ENCODE data around the gene ITPR3. TPM values are rescaled to one million over a fixed set of nuclear protein-coding genes. Genes with fewer than 3 reads are reported as not detected.

The ITPR3 gene
- total and polyA plus RNA-seq, 2 of the 13 experiments (the other 11 are each of a cell fraction or from before 2014, with no cell fraction given): 3.8 to 21.4 TPM

DNA sequence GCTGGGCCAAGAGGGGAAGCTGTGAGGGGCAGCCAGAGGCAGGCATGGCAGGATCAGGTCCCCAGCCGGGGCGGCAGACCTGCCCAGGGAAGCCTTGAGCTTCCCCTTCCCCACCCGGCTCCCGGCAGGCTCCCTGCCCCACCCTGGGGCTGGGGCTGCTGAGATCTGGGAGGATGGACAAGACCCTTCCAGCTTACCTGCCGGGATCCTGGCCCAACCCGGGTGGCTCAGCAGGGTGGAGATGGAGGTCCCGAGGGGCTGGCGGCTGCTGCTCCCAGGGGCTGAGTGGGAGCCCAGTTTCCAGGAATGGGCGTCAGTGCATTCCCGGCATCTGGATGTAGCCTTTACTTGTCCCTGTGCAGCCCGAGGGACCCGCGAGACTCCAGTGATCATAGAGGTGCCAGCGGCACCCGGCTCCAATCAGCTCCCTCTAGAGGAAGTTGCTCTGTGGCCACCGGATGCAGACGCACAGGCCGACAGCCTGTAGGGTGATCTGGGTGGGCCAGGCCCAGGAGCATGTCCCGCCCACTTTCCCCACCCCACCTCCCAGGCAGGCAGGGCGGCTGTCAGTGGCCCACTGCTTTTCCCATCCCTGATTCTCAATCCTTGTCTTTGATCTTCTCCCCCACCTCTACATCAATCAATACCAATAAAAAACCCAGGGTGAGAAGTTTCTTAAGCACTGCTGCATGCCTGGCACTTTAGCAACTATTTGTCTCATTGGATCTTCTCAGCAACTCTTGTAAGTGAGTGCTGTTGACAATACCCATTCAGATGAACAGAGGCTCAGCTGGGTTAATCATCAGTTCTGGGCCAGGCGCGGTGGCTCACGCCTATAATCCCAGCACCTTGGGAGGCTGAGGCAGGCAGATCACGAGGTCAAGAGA, 41.1 kb upstream of the ITPR3 start, which contains the start of gene BAK1 (continued):
- TF ChIP-seq, protein P1, sequence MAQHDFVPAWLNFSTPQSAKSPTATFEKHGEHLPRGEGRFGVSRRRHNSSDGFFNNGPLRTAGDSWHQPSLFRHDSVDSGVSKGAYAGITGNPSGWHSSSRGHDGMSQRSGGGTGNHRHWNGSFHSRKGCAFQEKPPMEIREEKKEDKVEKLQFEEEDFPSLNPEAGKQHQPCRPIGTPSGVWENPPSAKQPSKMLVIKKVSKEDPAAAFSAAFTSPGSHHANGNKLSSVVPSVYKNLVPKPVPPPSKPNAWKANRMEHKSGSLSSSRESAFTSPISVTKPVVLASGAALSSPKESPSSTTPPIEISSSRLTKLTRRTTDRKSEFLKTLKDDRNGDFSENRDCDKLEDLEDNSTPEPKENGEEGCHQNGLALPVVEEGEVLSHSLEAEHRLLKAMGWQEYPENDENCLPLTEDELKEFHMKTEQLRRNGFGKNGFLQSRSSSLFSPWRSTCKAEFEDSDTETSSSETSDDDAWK (CRISPR knock-in tag; IDR thresholded peaks at IDR 0.05): no peak
- no peak for TF ChIP-seq ZNF850 (CRISPR knock-in tag; conservative IDR thresholded peaks at IDR 0.05)
- no peak; the same call in 1 of the 2 replicates for TF ChIP-seq KDM4B (CRISPR knock-in tag; IDR thresholded peaks at IDR 0.05)
- no peak for TF ChIP-seq ETS1 (CRISPR knock-in tag; IDR thresholded peaks at IDR 0.05)
- TF ChIP-seq, protein P2, sequence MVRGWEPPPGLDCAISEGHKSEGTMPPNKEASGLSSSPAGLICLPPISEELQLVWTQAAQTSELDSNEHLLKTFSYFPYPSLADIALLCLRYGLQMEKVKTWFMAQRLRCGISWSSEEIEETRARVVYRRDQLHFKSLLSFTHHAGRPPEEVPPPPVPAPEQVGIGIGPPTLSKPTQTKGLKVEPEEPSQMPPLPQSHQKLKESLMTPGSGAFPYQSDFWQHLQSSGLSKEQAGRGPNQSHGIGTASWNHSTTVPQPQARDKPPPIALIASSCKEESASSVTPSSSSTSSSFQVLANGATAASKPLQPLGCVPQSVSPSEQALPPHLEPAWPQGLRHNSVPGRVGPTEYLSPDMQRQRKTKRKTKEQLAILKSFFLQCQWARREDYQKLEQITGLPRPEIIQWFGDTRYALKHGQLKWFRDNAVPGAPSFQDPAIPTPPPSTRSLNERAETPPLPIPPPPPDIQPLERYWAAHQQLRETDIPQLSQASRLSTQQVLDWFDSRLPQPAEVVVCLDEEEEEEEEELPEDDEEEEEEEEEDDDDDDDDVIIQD (CRISPR knock-in tag; IDR thresholded peaks at IDR 0.05; ENCODE audit: low read depth): no peak; the same call in 1 of the 2 replicates
- TF ChIP-seq ZNF775 (CRISPR knock-in tag; IDR thresholded peaks at IDR 0.05; ENCODE audit: borderline replicate concordance): no peak
- peak; percentile 57; the same call in 1 of the 2 replicates for TF ChIP-seq KLF9 (CRISPR knock-in tag; IDR thresholded peaks at IDR 0.05; ENCODE audit: low read depth)
- TF ChIP-seq, protein P3, sequence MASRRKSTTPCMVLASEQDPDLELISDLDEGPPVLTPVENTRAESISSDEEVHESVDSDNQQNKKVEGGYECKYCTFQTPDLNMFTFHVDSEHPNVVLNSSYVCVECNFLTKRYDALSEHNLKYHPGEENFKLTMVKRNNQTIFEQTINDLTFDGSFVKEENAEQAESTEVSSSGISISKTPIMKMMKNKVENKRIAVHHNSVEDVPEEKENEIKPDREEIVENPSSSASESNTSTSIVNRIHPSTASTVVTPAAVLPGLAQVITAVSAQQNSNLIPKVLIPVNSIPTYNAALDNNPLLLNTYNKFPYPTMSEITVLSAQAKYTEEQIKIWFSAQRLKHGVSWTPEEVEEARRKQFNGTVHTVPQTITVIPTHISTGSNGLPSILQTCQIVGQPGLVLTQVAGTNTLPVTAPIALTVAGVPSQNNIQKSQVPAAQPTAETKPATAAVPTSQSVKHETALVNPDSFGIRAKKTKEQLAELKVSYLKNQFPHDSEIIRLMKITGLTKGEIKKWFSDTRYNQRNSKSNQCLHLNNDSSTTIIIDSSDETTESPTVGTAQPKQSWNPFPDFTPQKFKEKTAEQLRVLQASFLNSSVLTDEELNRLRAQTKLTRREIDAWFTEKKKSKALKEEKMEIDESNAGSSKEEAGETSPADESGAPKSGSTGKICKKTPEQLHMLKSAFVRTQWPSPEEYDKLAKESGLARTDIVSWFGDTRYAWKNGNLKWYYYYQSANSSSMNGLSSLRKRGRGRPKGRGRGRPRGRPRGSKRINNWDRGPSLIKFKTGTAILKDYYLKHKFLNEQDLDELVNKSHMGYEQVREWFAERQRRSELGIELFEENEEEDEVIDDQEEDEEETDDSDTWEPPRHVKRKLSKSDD (CRISPR knock-in tag; IDR thresholded peaks at IDR 0.05; ENCODE audit: low read depth): no peak
- TF ChIP-seq EHMT2 (IDR thresholded peaks at IDR 0.05; ENCODE audit: borderline replicate concordance, low read depth, low read length): no peak
- TF ChIP-seq, protein P4, sequence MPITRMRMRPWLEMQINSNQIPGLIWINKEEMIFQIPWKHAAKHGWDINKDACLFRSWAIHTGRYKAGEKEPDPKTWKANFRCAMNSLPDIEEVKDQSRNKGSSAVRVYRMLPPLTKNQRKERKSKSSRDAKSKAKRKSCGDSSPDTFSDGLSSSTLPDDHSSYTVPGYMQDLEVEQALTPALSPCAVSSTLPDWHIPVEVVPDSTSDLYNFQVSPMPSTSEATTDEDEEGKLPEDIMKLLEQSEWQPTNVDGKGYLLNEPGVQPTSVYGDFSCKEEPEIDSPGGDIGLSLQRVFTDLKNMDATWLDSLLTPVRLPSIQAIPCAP (CRISPR knock-in tag; IDR thresholded peaks at IDR 0.05; ENCODE audit: low read depth): no peak
- peak; percentile 70 for TF ChIP-seq ZNF556 (CRISPR knock-in tag; IDR thresholded peaks at IDR 0.05; ENCODE audit: borderline replicate concordance)
- no peak for TF ChIP-seq JUND (CRISPR knock-in tag; IDR thresholded peaks at IDR 0.05)
- peak; percentile 15 for TF ChIP-seq ARID5B (CRISPR knock-in tag; IDR thresholded peaks at IDR 0.05)
- no peak for TF ChIP-seq SRF (IDR thresholded peaks at IDR 0.05; ENCODE audit: low read depth, low read length)
- TF ChIP-seq SOX13 (IDR thresholded peaks at IDR 0.05): no peak
- peak in 1 of 2 experiments; percentile 33; a peak in 2 of 4 replicates for TF ChIP-seq SOX13 (CRISPR knock-in tag; conservative IDR thresholded peaks at IDR 0.05 in 1 of 2, IDR thresholded peaks at IDR 0.05 in 1 of 2)

Measured in HepG2 (cell line).